Renal pelvis (tissue), 4 donors: ENCODE data around the gene CDKAL1. TPM values are rescaled to one million over a fixed set of nuclear protein-coding genes. Genes with fewer than 3 reads are reported as not detected.
"Not testable (repeated sequence)": the region's sequence is repeated elsewhere in the genome, so short reads cannot be mapped to it uniquely, and the experiment has no call there.

ENCODE experiments used
- DNase-seq: peaks from one replicate; pipeline ENCODE4 v3.0.0-alpha.2; 2013
- polyA plus RNA-seq, 3 donors: library from polyadenylated mRNA; unstranded; fragments of 120-200 nt; gene quantifications; one replicate each; pipeline ENCODE4 v1.2.1, GENCODE V29; 2013; ENCODE audit not compliant: insufficient read length in 3 of 3

Gene CDKAL1
- polyA plus RNA-seq, 3 donors, result 15.9 to 22.8 (median 18.7) TPM

DNA sequence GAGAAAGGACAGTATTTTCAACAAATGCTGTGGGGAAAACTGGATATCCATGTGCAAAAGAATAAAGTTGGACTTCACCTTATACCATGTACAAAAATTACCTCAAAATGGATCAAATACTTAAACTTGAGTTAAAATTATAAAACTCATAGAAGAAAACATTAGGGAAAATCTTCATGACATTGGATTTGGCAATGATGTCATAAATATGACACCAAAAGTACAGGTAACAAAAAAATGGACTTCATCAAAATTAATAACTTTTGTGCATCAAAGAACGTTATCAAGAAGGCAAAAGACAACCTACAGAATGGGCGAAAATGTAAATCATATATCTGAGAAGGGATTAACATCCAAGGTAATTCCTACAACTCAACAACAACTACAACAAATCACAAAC, 704.0 kb downstream of the CDKAL1 start:
- DNase-seq, result no peak

DNA sequence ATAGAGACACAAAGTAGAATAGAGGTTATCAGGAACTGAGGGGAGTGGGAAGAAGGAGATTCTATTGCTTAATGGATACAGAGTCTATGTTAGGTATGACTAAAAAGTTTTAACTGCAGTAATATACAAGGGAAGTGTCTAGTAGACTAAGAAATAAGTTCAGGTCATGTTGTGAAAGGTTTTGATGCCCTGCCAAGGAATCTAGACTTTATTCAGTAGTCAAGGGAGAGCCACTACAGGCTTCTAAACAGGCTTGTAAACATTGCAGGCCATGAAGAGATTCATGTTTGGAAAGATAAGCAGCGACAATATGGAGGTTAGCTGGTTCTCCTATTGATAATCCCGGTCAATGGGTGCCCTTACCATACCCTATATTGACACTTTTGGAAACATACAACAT, 706.5 kb downstream of the CDKAL1 start:
- DNase-seq, result no peak

DNA sequence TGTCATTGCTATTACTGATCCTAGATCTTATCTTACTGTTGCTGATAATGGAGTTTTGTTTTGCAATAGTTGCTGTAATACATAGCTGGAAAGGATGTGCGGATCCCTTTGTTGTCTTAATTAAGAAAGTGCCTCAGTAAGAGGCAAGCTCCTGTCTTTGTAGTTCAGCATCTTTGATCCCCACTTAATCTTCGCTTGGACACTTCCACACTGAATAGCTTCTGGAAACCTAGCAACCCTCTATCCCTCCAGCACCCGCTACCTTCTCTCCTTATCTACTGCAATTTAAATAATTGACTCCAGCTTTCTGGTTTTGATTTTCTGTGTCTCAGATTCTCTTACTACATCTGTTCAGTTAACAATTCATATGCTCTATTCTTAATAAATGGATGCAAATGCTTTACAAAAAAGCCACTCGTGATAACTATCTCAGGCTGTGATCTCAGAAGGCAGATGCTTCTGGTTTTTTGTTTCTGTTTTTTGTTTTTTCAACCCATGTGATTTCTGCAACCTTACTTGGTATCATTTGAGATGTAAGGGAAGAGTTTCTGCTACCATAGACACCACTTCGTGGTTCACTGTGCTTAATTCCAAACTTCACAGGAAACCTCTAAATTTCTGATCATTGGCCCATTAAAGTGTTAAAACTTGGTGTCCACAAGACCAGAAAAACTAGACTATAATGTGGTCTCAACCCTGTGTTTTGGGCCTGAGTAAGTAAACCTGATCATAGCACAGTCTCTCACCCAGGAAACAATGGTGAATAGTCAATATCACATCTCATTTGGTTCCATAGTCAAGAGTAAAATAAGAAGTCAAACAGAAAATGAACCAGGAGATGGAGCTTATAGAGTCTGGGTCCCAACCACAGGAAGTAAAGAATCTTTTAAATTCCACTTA, 707.2 kb downstream of the CDKAL1 start:
- DNase-seq, result no peak

DNA sequence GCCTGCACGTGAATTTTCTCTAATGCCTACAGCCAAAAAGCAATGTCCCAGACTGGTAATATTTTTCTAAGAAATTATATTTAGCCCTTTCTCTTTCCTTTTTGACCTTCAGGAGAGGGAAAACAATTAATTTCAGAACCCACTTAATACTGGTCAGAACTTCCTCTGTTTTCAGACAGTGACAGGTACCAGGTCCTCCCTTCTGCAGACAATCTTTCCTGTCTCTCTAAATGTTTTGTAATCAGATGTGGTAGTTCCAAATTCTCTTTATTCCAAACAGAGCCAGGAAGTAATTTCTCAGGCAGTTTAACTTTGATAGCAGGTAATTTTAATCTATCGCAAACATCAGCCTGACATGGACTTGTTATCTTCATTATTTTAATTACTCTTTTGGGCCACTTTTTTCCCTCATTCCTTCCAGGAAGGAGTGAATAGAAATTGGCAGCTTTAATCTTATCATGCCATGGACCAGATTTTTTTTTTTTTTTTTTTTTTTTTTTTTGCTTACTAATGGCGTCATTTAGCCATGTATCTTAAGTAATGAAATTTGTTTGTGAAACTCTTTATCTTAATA, 710.7 kb downstream of the CDKAL1 start:
- no peak for DNase-seq

- DNase-seq, result no peak
Measured at GRCh38 chr6:21245488-21245887, 711.2 kb downstream of the CDKAL1 start.

DNA sequence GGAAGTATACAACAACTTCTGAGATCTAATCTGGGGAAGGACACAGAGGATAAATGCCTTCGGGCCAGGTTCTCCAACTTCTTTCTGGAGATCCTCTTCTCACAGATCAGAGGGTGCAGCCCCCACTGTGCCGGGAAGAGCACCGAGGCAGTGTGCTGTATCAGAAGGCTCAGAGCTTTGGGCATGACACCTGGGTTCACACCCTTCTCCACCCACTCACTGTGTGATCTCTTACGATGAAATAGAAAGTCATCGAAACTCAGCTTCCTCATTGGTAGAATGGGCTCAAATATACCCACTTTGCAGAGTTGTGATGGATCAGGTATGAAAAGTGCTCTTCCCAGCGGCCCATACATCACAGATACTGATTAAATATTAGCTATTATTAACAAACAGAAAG, 711.8 kb downstream of the CDKAL1 start:
- DNase-seq, result no peak

DNA sequence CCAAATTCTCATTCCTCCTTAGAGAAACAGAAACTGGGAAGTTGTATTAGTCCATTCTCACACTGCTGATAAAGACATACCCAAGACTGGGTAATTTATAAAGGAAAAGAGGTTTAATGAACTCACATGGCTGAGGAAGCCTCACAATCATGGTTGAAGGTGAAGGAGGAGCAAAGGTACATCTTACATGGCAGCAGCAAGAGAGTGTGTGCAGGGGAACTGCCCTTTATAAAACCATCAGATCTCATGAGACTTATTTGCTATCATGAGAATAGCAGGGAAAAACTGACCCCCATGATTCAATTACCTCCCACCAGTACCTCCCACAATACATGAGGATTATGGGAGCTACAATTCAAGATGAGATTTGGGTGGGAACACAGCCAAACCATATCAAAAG, 720.2 kb downstream of the CDKAL1 start:
- not testable (repeated sequence) for DNase-seq

DNA sequence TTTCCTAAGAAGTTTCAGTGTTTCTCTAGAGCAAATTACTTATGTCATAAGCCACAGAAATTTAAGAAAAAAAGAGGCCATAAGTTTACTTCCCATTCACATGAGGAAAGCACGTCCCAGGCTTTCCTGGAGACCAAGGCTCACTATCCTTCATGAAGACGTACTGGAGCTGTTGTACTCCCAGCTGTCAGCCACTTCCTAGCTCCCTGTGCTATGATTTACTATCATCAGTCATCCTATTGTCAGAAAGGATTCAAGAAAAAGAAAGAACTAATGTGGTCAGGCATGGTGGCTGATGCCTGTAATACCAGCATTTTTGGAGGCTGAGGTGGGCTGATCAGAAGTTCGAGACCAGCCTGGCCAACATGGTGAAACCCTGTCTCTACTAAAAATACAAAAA, 721.9 kb downstream of the CDKAL1 start:
- DNase-seq, result no peak

DNA sequence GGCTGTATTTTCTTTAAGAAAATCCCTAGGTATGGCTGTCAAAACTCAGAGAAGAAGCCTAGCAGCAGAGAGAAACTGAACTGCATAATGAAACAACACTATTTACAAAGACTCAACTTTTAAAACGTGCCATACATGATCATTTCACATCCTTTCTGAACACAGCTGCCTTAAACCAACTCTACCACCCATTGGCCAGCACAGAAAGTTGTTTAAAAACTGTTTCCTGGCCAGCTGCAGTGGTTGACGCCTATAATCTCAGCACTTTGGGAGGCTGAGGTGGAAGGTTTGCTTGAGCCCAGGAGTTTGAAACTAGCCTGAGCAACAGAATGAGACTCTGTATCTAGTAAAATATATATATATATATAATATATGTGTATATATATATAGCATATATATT, 722.9 kb downstream of the CDKAL1 start:
- no peak for DNase-seq

- no peak for DNase-seq
Measured at GRCh38 chr6:21258665-21259064, 724.4 kb downstream of the CDKAL1 start.

DNA sequence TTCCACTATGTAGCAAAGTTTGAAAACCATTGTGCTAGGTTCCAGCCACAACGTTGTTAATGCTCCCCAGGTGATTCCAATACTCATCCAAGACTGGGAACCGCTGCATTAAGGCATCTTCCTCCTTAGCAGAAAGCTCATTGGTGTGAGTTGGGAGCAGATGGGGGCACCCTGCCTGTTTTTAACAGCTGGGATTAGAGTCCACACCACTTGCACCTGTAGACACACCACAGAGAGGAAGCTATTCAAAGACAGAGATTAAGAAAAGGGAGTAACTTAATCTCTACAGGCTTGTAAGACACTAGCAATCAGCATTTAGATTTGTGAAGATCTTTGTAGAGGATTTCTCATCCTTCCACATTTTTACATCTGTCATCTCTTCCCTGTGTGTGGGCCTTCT, 725.4 kb downstream of the CDKAL1 start:
- no peak for DNase-seq

GRCh38 chr6:21262504-21262903, 728.2 kb downstream of the CDKAL1 start:
- no peak for DNase-seq

DNA sequence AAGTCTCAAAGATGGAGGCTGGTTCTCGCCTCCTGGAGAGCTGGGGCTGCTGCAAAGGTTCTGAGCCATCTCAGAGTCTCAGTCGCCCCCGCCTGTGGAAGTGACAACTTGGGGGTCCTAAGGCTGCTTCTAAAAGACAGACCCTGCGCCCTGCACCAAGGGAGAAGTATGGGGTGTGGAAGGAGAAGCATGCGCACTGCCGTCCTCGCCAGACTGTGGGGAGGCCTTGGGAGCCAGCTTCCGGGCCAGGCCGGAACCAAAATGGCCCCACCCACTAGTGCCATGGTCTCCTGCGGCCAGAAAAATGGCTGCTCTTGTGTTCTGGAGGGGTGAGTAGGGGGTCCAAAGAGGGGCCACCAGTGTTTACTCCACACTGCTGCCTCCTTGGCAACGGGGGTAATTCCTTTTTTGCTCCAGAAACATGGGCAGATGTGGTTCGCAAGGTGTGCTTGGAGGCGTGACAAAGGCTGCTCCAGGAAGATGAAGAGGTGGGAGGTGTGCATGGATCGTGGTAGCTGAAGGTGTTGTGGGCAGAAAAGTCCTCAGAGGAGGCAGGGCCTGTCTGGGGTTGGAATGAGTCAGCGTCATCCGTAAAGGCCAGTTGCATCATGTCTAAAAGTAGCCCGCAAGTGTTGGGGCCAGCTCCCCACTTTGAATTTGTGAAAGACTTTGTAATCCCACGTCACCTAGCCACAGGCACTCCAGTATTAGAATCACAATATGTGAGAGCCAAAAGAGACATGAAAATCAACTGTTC, 729.5 kb downstream of the CDKAL1 start:
- DNase-seq, result no peak

DNA sequence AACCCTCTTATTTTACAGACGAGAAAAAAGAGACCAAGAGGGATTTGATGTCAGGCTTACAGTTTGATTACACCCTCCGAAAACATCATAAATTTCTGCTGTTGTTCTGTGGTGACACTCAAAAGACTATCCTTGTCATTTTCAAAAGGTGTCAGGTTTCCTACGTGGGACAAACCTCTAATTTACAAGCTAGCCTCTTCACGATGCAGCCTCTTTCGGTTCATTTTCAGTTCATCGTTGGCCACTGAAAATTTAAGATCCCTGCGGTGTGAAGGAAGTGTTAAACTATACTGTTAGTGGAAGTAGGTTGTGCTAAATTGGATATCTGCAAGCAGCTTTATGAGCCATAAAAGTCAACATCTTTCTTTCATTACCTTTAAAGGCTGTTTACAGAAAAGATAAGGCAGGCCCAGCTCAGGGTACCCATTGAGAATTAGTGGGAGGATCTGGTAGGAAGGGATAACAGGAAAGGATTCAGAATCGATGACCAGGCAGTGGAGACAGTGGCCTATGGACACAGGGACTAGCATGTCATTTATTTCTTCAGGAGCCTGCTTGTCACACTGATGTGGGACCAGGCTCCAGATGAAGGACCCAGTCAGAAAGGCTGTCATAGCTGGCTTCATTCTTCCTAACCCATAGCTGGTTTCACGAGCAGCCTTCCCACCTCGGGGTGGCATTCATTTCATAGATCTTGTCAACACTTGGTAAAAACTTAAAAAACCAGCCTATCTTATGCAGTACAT, 730.2 kb downstream of the CDKAL1 start:
- DNase-seq, result peak; percentile 85

GRCh38 chr6:21265034-21265729, 730.9 kb downstream of the CDKAL1 start:
- DNase-seq, result peak; percentile 39

GRCh38 chr6:21265730-21266044, 731.4 kb downstream of the CDKAL1 start:
- DNase-seq, result no peak

DNA sequence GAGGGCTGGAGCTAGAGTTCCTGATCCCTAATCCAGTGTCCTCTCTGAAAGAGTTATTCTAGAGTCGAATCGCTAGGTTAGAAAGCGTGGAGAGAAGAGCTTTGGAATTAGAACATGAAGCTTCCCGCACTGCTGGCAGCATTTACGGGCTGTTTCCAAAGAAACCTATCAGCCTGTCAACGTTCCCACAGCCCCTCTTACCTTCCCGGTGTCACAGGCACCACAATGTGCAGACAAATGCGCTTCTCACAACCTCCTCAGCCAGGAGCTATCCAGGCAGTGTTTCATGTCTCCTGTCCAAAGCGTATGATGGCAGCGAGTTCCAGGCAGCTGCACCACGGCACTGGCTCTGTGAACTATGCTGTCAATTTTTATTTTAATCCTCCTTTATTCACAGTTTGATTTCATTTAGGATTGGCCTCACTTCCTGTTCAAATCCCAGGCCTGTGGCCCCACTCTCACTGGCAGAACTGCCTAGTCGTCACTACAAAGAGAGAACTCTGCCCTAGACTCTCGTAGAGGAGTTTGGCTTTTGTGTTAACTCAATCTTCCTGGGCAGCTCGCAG, 736.5 kb downstream of the CDKAL1 start:
- peak; percentile 26 for DNase-seq

- no peak for DNase-seq
Measured at GRCh38 chr6:21271428-21272155, 737.3 kb downstream of the CDKAL1 start.

- no peak for DNase-seq
Measured at GRCh38 chr6:21273451-21273850, 739.2 kb downstream of the CDKAL1 start.

DNA sequence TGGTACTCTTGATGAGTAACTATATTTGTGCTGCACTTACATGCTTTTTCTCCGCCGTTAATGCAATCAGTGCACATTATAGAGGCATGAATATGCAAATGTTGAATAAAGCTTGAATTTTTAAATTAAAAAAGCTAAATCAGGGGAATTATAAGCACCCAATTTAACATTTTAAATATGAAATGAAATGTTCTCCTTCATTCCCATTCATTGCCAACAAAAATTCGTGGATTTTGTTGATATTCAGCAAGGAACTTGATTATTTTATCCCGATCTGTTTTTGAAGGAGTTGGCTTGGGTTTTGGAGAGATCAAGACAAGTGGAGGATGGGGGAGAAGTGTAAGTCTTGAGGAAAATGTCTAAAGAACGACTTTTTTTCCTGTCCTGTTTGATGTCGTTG, 740.6 kb downstream of the CDKAL1 start:
- no peak for DNase-seq
